Chondrocyte (in vitro differentiated cells): ENCODE measurements around the gene PLD1. TPM values are rescaled to one million over a fixed set of nuclear protein-coding genes. Genes with fewer than 3 reads are reported as not detected.

Experiments used
- DNase-seq: peaks from one replicate; pipeline ENCODE4 v3.0.0; 2021; ENCODE audit warnings: mixed read lengths, low spot score
- H3K27ac Mint-ChIP-seq: one replicate; pipeline ENCODE4 v1.8.0; 2021; ENCODE audit warnings: mild to moderate bottlenecking, moderate library complexity, mixed read lengths; ENCODE audit not compliant: unreplicated experiment
- H3K27me3 Mint-ChIP-seq: 2 replicates; pipeline ENCODE4 v1.8.0; 2021; ENCODE audit warnings: low read depth, mixed read lengths
- H3K36me3 Mint-ChIP-seq: 2 replicates; pipeline ENCODE4 v1.8.0; 2021; ENCODE audit warnings: low read depth, mixed read lengths
- H3K4me1 Mint-ChIP-seq: 2 replicates; pipeline ENCODE4 v1.8.0; 2021; ENCODE audit warnings: low read depth, mild to moderate bottlenecking, mixed read lengths
- H3K4me3 Mint-ChIP-seq: one replicate; pipeline ENCODE4 v1.8.0; 2021; ENCODE audit warnings: mild to moderate bottlenecking, moderate library complexity, mixed read lengths; ENCODE audit not compliant: unreplicated experiment
- H3K9me3 Mint-ChIP-seq: 2 replicates; pipeline ENCODE4 v1.8.0; 2021; ENCODE audit warnings: low read depth, mixed read lengths
- total RNA-seq: library from RNA; stranded (reverse); gene quantifications from 3 replicates; pipeline ENCODE4 v1.2.1, GENCODE V29; 2021
- TF ChIP-seq, protein P1 (sequence below): fragments of 200-600 bp; sonication (generic); IDR thresholded peaks from 2 replicates; pipeline ENCODE4 v1.5.0; 2021; ENCODE audit warnings: antibody characterized with exemption, mild to moderate bottlenecking, moderate library complexity

PLD1 gene
- total RNA-seq, 1 donor from 2014 or later: 17.0 TPM

- no peak for DNase-seq
- TF ChIP-seq, protein P1, sequence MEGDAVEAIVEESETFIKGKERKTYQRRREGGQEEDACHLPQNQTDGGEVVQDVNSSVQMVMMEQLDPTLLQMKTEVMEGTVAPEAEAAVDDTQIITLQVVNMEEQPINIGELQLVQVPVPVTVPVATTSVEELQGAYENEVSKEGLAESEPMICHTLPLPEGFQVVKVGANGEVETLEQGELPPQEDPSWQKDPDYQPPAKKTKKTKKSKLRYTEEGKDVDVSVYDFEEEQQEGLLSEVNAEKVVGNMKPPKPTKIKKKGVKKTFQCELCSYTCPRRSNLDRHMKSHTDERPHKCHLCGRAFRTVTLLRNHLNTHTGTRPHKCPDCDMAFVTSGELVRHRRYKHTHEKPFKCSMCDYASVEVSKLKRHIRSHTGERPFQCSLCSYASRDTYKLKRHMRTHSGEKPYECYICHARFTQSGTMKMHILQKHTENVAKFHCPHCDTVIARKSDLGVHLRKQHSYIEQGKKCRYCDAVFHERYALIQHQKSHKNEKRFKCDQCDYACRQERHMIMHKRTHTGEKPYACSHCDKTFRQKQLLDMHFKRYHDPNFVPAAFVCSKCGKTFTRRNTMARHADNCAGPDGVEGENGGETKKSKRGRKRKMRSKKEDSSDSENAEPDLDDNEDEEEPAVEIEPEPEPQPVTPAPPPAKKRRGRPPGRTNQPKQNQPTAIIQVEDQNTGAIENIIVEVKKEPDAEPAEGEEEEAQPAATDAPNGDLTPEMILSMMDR: no peak
- no peak overlapping the region for H3K27ac Mint-ChIP-seq
- no peak overlapping the region for H3K4me3 Mint-ChIP-seq
- no peaks in the 10 kb centered on the region for H3K9me3 Mint-ChIP-seq
- peaks cover 12% of the 10 kb centered on the region for H3K4me1 Mint-ChIP-seq
- H3K27me3 Mint-ChIP-seq: no peaks in the 10 kb centered on the region
- no peaks in the 10 kb centered on the region for H3K36me3 Mint-ChIP-seq
Measured at GRCh38 chr3:171753665-171754408, 56.4 kb downstream of the PLD1 start.

- peaks cover 20% of the 10 kb centered on the region for H3K4me1 Mint-ChIP-seq
- H3K36me3 Mint-ChIP-seq: no peaks in the 10 kb centered on the region
- no peak for DNase-seq
- TF ChIP-seq, protein P1: no peak
- no peaks in the 10 kb centered on the region for H3K9me3 Mint-ChIP-seq
- H3K4me3 Mint-ChIP-seq: no peak overlapping the region
- no peaks in the 10 kb centered on the region for H3K27me3 Mint-ChIP-seq
- peak overlapping the region; percentile 9 for H3K27ac Mint-ChIP-seq
Measured at GRCh38 chr3:171753025-171753472, 57.2 kb downstream of the PLD1 start.

- H3K9me3 Mint-ChIP-seq: no peaks in the 10 kb centered on the region
- TF ChIP-seq, protein P1: no peak
- H3K4me1 Mint-ChIP-seq: peaks cover 27% of the 10 kb centered on the region
- no peak overlapping the region for H3K27ac Mint-ChIP-seq
- H3K36me3 Mint-ChIP-seq: no peaks in the 10 kb centered on the region
- no peaks in the 10 kb centered on the region for H3K27me3 Mint-ChIP-seq
- H3K4me3 Mint-ChIP-seq: no peak overlapping the region
- DNase-seq: no peak
Measured at GRCh38 chr3:171752329-171752728, 58.0 kb downstream of the PLD1 start.

- Mint-ChIP-seq H3K9me3 (no peaks in the 10 kb centered on the region), H3K4me1 (peaks cover 40% of the 10 kb centered on the region), H3K27me3 (no peaks in the 10 kb centered on the region), H3K27ac (peak overlapping the region; percentile 68), H3K36me3 (peaks cover 3% of the 10 kb centered on the region), H3K4me3 (no peak overlapping the region)
- no peak for DNase-seq
- TF ChIP-seq, protein P1: no peak
Measured at GRCh38 chr3:171749124-171749523, 61.2 kb downstream of the PLD1 start.

GRCh38 chr3:171748064-171748924 lies 62.0 kb downstream of the PLD1 start:
- peak overlapping the region; percentile 68 for H3K27ac Mint-ChIP-seq
- TF ChIP-seq, protein P1: no peak
- no peaks in the 10 kb centered on the region for H3K27me3 Mint-ChIP-seq
- peaks cover 3% of the 10 kb centered on the region for H3K36me3 Mint-ChIP-seq
- peaks cover 46% of the 10 kb centered on the region for H3K4me1 Mint-ChIP-seq
- no peak overlapping the region for H3K4me3 Mint-ChIP-seq
- no peaks in the 10 kb centered on the region for H3K9me3 Mint-ChIP-seq
- DNase-seq: no peak
